GM19193 (cell line): ENCODE results near the gene PYGL.

Source experiments
- POLR2A ChIP-seq: IDR thresholded peaks from 4 replicates; pipeline ENCODE4 v1.6.1; 2011; ENCODE audit not compliant: insufficient read depth, insufficient read length; ENCODE audit errors: extremely low read depth

PYGL gene

GRCh38 chr14:50936882-50937281 is 7.4 kb downstream of the PYGL start:
- no peak for TF ChIP-seq POLR2A

DNA sequence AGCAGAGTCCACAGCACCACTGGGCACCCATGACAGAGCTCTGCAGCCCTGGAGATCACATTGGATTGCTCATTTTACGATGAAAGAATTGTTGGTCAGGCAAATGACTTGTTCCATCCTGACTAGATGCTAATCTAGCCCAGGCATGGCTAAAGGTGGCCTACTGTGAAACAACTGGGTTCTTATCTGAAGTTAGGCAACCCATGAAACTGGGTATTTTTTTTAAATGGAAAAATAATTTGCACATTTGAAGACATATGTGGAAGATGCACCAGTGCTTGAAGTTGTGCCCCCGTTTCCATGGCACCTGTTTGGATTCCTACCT is 8.3 kb downstream of the PYGL start:
- TF ChIP-seq POLR2A, result no peak

GRCh38 chr14:50935126-50936015 is 8.9 kb downstream of the PYGL start:
- TF ChIP-seq POLR2A, result no peak

DNA sequence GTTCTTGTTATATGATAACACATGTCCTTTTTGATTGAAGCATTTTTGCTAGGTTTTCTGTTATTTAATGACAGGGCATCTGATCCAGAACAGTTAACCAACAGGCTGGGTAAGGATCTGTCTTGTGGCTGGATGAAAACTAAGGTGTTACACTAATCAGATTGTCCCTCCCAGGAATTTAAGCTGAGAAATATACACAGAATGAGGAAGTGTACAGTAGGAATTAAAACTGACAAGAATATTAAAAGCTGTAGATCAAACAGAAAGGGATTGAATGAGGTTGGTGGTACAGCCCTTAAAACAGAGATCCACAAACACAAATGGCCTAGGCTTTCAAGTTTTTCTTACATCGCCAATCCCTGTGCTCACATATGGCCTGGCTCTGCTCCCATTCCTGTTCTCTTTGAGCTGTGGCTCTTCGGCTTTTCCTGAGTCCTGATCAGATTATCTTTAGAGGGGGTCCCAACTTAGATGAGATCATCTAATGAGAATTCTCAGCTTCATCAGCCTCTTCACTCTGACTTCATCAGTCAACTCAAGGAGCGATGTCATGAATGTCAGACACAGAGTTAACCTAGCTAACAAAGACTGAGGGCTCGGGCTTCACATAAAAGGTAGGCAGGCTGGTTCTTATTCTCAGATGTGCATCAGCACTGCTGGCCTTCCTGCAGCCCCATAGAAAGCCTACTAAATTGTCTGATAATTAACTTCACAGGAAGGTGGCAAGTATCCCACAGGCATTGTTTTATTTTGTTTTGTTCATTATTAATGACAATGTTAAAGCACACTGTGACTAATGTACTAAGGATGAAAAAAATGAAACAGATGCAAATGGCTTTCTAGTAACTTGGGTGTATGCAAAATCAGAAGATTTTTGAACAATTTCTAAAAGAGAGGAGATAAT is 11.4 kb downstream of the PYGL start:
- no peak for TF ChIP-seq POLR2A

GRCh38 chr14:50932156-50932555 is 12.1 kb downstream of the PYGL start:
- TF ChIP-seq POLR2A, result no peak

DNA sequence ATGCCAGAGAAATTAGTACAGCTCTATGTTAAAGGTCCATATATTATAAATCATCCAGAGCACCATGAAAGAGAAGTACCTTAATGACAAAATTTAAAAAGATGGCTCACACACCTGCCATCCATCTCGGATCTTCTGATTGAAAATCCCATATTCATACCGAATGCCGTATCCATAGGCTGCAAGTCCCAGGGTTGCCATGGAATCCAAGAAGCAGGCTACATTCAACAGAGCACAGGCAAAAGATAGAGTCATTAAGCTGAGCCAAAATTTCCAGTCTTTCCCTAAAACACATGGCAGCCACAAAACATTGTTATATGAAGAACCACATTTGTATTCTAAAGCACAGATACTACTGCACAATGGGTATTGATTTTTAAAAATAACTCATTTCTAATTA is 12.7 kb downstream of the PYGL start:
- no peak for TF ChIP-seq POLR2A

GRCh38 chr14:50929506-50929905 is 14.8 kb downstream of the PYGL start:
- TF ChIP-seq POLR2A, result no peak

DNA sequence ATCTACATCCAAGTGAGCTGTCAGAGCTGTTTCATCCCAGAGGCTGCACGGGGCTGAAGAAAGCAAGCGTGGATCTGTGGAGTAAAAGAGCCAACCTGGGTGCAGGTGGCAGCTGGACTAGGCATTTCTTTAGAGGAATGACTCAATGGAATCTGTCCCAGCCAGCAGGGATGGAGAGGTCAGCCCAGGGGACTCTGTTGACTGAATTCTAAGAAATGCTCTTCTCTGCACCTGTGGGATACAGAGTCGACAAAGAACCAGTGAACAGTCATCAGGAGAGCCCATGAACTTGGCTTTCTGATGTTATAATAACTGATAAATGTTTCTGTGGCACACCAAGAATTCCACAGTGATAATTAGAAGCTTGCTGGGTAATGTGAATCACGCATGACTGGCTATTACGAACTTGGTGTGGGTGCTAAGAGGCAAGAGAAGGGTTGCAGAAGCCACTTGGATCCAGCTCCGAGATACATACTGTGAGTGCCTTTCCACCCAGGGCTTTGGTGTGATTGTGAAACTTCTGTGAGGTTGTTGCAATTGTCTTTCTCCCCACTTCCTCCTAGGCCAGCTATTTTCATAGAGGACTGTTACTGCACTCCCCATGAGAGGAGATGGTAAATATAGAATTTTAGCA is 16.2 kb downstream of the PYGL start:
- TF ChIP-seq POLR2A, result no peak

GRCh38 chr14:50926851-50927386 is 17.4 kb downstream of the PYGL start:
- no peak for TF ChIP-seq POLR2A

GRCh38 chr14:50924843-50925242 is 19.4 kb downstream of the PYGL start:
- TF ChIP-seq POLR2A, result no peak

GRCh38 chr14:50924236-50924635 is 20.0 kb downstream of the PYGL start:
- TF ChIP-seq POLR2A, result no peak

DNA sequence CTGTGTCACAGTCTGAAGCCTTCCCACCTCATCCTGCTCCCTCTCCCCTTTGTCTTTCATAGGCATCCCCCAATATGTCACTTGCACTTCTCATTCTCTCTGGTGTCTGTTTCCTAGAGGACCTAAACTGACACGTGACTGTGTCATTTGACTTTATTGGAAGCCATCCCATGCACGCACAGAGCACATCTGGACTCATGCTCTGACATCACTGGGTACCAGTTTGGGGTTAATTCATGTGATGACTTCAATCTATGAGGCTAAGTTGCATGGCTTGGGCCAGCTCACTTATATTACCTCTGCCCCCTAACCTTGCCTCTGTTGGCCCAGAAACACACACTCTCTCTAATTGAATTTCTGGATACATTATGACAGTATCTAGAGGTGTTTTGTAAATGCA is 21.5 kb downstream of the PYGL start:
- no peak for TF ChIP-seq POLR2A

DNA sequence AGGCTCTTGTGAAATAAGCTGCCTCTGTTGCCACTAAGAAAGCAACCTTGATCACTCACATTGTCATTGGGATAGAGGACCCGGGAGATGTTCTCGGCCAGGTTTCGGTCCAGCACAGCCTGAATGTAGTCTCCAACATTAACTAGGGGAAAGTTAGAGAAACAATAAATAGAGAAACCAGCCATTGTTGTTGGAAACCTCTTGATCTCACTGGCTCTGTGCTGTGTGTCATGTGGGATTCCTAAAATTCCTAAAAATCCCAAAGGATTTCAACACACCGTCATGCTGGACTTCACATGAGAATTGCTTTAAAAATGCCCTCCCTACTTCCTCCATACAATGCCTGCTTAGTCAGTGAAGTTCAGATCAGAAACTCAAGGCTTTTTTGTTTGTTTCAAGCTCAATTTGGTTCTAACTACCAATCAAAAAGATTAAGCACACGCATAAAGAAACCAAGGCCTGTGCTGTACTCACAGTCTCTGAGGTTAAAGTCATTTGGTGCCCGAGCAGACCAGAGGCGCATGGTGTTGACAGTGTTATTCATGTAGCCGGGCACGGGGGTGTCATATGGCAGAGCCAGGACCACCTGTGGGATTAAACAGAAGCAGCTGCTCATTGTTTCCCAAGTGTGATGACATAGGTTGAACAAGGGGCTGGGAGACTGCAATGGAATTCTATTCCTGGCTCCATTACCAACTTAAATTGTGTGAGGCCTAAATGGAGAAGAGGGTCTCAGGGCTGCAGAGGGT is 23.6 kb downstream of the PYGL start:
- TF ChIP-seq POLR2A, result no peak

DNA sequence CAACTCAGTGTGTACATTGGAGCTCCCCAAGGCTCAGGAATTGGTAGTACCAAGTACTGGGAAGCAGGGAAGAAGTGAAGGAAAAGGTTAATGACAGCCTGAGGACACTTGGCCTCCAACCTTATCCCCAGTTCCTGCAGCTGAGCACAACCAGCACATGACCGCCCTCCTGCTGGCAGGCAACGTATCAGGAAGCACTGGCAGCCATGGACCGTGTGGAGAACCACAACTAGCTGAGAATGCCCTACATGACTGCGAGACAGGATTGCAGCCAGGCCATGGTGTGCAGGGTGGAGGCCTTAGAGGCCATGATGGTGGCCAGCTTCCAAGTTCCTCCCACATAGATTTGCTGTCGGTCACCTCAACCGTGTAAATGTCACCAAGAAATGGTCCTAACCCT is 26.8 kb downstream of the PYGL start:
- no peak for TF ChIP-seq POLR2A
